H7 (cell line): ENCODE data around the gene PSMG4. TPM values are rescaled to one million over a fixed set of nuclear protein-coding genes. Genes with fewer than 3 reads are reported as not detected.
A peak's percentile ranks its signal among the peaks of the same experiment; 100 is the strongest.

Source experiments
- DNase-seq: peaks from one replicate; pipeline ENCODE4 v3.0.0; 2012
- H3K27me3 ChIP-seq: 2 replicates; pipeline ENCODE4 v1.6.0; 2011; ENCODE audit warnings: mild to moderate bottlenecking, low read length; ENCODE audit not compliant: control insufficient read depth, insufficient read depth
- H3K36me3 ChIP-seq: replicated peaks from 2 replicates; pipeline ENCODE4 v1.5.1; 2011; ENCODE audit warnings: low read length; ENCODE audit not compliant: control insufficient read depth, insufficient read depth
- H3K4me3 ChIP-seq: 2 replicates; pipeline ENCODE4 v1.5.1; 2011; ENCODE audit warnings: low read depth, mild to moderate bottlenecking, control low read depth, low read length, moderate library complexity; ENCODE audit not compliant: insufficient read depth
- total RNA-seq: library from RNA; depleted of rRNA; stranded (reverse); fragments of >200 nt; shearing (Covaris generic); gene quantifications from 2 replicates; pipeline ENCODE4 v1.2.3, GENCODE V29; 2014

PSMG4 gene
- total RNA-seq, 1 experiment from 2014 or later, result 37.9 TPM

- H3K27me3 ChIP-seq, result no peaks in the 10 kb centered on the region
- H3K4me3 ChIP-seq, result no peak overlapping the region
- no peak for DNase-seq
- H3K36me3 ChIP-seq, result no peaks in the 10 kb centered on the region
These were observed 45.9 kb downstream of the PSMG4 start for GRCh38 chr6:3304500-3305215.

GRCh38 chr6:3305216-3305565 lies 46.4 kb downstream of the PSMG4 start:
- no peaks in the 10 kb centered on the region for H3K36me3 ChIP-seq
- H3K4me3 ChIP-seq, result no peak overlapping the region
- H3K27me3 ChIP-seq, result no peaks in the 10 kb centered on the region
- no peak for DNase-seq

GRCh38 chr6:3305831-3306230 lies 47.1 kb downstream of the PSMG4 start:
- no peaks in the 10 kb centered on the region for H3K27me3 ChIP-seq
- no peak overlapping the region for H3K4me3 ChIP-seq
- DNase-seq, result no peak
- no peaks in the 10 kb centered on the region for H3K36me3 ChIP-seq

- no peak for DNase-seq
- no peak overlapping the region for H3K4me3 ChIP-seq
- no peaks in the 10 kb centered on the region for H3K27me3 ChIP-seq
- H3K36me3 ChIP-seq, result no peaks in the 10 kb centered on the region
These were observed 48.1 kb downstream of the PSMG4 start for GRCh38 chr6:3306848-3307247.

DNA sequence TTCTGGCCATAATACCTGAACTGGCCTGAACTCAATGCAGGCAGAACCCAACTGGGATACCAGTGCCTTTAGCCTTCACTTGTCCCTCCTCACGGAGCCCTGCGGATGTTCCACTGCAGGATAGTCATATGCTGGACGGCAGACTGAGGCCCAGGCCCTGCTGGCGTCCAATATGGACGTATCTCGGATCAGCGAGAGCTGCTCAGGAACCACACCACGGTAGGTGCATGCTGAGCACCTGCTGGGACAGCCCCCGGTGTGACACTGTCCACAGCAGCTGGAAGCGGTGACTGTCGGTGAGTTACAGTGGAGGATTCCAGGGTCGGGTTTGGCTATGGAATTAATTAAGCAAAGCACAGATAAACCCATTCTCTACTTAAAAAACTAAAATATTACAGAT lies 48.7 kb downstream of the PSMG4 start:
- Histone ChIP-seq H3K27me3 (no peaks in the 10 kb centered on the region), H3K4me3 (no peak overlapping the region), H3K36me3 (no peaks in the 10 kb centered on the region)
- no peak for DNase-seq

- no peak for DNase-seq
- no peaks in the 10 kb centered on the region for H3K27me3 ChIP-seq
- H3K36me3 ChIP-seq, result no peaks in the 10 kb centered on the region
- no peak overlapping the region for H3K4me3 ChIP-seq
These were observed 49.4 kb downstream of the PSMG4 start for GRCh38 chr6:3308106-3308505.

DNA sequence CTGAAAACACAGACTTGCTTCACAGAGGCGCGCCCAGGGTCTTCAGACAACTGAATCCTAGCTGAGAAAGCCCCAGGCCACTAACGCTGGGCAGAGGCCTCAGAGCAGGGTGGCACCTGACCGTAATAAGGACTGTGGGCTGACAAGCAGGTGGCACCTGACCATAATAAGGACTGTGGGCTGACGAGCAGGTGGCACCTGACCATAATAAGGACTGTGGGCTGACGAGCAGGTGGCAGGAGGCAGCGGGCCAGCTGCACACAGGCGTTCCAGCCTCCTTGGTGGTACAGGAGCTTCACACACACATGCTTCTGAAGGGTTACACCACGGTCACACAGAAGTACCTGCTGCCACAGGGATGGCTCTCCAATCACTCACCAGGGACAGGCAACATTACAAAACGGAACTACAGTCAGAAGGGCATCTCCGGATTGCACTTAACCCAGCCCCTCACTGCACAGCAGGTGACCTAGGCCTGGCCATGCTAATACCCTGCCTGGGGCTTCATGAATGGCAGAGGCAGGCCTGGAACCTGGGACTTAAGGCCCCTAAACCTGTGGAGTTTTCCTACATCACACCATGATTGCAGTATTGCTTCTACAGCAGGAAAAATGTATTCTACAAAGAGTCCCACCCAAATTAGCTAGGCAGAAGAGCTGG lies 50.8 kb downstream of the PSMG4 start:
- no peaks in the 10 kb centered on the region for H3K27me3 ChIP-seq
- no peaks in the 10 kb centered on the region for H3K36me3 ChIP-seq
- no peak overlapping the region for H3K4me3 ChIP-seq
- DNase-seq, result peak; percentile 79

GRCh38 chr6:3310051-3310448 lies 51.3 kb downstream of the PSMG4 start:
- no peak for DNase-seq
- no peaks in the 10 kb centered on the region for H3K27me3 ChIP-seq
- no peak overlapping the region for H3K4me3 ChIP-seq
- no peaks in the 10 kb centered on the region for H3K36me3 ChIP-seq

GRCh38 chr6:3310703-3311102 lies 52.0 kb downstream of the PSMG4 start:
- H3K36me3 ChIP-seq, result no peaks in the 10 kb centered on the region
- no peak overlapping the region for H3K4me3 ChIP-seq
- no peak for DNase-seq
- no peaks in the 10 kb centered on the region for H3K27me3 ChIP-seq

DNA sequence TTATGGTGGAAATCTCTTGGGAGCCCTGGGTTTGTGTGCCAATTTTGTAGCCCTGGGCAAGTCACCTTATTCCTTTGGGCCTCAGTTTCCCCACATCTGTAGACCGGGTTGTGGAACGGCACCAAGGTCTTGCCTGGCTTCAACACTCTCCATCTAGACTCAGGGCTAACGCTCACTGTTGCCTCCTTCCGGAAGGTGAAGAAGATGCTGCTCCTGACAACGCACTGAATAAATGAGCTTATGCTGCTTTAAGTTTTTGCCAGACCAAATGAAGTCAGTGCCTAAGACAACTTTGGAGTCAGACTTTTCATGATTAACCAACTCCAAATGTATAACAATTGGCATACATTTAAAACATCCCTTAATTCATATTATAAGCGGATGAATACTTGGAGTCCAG lies 53.1 kb downstream of the PSMG4 start:
- DNase-seq, result no peak
- H3K4me3 ChIP-seq, result no peak overlapping the region
- H3K27me3 ChIP-seq, result no peaks in the 10 kb centered on the region

DNA sequence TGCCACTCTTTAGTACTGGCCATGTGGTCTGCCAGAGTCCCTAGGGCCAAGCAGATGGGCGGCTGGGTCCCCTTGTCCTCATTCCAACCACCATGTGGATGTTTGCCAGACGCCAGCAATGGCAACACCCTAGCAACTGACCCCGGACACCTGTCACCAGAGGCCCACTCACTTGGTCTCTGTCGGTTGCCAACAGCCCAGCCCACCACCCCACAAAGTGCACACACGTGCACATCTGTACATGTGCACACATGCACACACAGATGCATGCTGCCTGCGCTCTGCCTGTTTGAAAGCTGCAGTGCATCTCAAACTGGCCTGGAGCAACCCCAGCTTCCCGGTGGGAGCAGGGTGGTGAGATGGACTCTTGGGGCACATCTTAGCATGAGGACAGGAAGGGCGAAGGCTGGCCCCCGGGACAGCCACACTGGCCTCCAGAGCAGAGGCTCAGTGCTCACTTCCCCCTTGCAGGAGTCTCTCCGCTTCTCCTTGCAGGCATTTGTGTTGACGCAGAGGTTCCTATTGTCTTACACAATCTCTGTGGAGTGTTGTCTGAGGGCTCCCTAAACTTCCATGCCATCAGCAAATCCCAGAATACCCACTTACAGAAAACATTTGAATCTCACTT lies 54.0 kb downstream of the PSMG4 start:
- no peaks in the 10 kb centered on the region for H3K36me3 ChIP-seq
- no peak overlapping the region for H3K4me3 ChIP-seq
- H3K27me3 ChIP-seq, result no peaks in the 10 kb centered on the region
- no peak for DNase-seq

More for the DNA sequence above, 53.1 kb downstream of the PSMG4 start:
- H3K36me3 ChIP-seq, result no peaks in the 10 kb centered on the region

DNA sequence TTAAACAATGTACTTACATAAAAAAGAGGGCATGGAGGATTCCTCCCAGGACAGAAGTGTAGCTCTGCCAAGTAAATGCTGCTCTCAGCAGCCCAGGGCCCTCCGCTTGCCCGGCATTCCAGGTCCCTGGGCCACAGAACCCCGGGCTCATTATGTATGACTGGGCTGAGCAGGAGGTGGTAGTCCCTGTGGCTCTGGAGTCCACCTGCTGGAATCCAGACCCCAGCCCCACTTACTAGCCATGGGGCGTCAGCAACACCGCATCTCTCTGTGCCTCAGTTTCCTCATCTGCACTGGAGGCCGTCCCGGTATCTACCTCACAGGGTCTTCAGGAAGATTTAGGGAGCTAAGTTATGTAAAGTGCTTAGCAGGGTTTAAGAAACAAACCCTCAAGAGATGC lies 55.4 kb downstream of the PSMG4 start:
- Histone ChIP-seq H3K36me3 (no peaks in the 10 kb centered on the region), H3K4me3 (no peak overlapping the region), H3K27me3 (no peaks in the 10 kb centered on the region)
- no peak for DNase-seq

DNA sequence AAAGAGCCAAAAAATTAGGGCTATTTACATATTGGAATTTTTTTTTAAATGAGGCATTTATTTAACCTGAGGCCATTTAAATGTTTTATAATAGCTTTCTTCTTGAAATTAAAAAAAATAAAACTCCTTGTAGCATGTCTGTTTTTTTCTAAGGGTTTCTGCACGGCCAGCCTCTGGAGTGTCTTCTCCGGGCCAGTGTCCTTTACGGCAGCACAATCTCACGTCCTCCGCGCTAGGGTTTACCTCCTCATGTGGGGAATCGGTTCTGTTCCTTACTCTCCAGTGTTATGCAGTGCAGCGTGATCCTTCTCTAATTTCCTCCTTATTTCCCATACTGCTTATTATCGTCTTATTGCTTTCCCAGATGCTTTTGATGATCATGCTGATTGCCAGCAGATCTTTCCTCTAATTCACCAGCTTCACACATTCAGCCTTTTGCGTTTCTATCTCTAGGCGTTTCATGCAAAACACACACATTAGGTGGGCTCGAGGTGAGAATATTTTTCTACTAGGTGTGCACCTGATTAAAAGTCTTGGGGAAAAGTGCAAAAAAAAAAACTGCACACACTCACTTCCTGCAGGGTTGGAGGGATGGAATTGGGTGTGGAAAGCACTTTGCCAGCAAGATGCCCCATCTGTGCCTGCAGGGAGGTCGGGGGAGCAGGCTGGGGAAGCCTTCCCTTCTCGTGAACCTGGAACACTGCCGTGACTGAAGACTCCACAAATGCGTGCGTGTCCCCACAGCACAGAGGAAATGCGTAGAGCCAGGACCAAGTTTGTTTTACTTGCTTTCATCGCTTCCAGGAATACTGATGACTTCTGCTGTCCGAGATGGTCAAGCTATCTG lies 56.1 kb downstream of the PSMG4 start:
- DNase-seq, result no peak

DNA sequence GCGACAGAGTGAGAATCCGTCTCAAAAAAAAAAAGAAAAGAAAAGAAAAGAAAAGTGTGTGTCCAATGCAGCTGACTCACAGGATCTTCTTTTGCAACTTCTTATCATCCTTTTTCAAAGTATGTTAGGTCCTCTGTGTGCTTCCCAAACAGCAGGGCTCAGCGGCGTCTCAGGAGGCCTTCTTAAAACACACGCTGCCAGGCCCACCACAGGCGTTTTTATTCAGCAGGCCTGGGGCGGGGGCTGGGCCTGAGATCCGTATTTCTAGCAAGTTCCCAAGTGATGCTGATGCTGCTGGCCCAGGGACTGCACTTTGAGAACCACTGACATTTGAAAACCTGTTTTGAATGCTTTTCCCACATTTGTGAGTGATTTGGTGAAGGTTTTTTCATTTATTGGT lies 57.1 kb downstream of the PSMG4 start:
- Histone ChIP-seq H3K36me3 (no peaks in the 10 kb centered on the region), H3K27me3 (no peaks in the 10 kb centered on the region), H3K4me3 (no peak overlapping the region)
- DNase-seq, result peak; percentile 67

More for the DNA sequence above, 56.1 kb downstream of the PSMG4 start:
- Histone ChIP-seq H3K36me3 (no peaks in the 10 kb centered on the region), H3K4me3 (no peak overlapping the region), H3K27me3 (no peaks in the 10 kb centered on the region)
